Measurements from ENCODE around the gene SMCO4.
A peak's percentile ranks its signal among the peaks of the same experiment; 100 is the strongest.

SMCO4 gene

GRCh38 chr11:93526641-93527583 is 16.3 kb downstream of the SMCO4 start:
- no peak for DNase-seq

- DNase-seq, result no peak
Measured at GRCh38 chr11:93526346-93526633, 16.9 kb downstream of the SMCO4 start.

DNA sequence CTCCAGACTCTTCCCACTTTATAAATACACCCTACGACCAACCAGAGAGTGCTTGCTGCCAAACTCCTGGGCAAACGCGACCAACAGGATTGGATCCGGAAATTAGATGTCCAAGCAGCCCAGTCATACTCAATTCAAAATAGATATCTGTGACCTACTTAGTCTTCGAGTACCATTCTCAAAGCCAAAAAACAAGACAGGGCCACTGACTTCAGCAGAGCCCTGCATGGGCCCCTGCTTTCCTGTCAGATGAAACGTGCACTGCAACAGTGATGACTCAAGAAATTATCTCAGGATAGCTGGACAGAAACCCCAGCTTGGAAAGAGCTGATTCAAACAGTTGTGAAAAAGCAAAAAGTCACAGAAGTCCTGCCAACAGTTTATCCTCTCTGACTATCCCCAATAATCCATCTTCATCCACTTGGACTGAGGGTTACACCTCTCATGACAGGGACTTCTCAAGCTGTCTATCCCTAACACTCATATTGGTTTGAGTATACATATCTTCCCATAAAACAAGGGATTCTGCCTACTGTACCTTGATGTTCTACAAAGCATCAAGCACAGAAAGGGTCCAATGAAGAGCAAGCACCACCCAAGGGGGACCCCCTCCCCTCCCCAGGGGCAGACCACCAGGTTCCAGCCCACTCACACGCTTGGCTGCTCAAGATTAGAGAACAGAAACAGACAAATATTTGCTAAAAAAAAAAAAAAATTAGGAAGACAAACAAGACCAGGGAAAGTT is 17.4 kb downstream of the SMCO4 start:
- no peak for DNase-seq

GRCh38 chr11:93524858-93525257 is 18.3 kb downstream of the SMCO4 start:
- DNase-seq, result no peak

- DNase-seq, result no peak
Measured at GRCh38 chr11:93524173-93524536, 19.0 kb downstream of the SMCO4 start.

DNA sequence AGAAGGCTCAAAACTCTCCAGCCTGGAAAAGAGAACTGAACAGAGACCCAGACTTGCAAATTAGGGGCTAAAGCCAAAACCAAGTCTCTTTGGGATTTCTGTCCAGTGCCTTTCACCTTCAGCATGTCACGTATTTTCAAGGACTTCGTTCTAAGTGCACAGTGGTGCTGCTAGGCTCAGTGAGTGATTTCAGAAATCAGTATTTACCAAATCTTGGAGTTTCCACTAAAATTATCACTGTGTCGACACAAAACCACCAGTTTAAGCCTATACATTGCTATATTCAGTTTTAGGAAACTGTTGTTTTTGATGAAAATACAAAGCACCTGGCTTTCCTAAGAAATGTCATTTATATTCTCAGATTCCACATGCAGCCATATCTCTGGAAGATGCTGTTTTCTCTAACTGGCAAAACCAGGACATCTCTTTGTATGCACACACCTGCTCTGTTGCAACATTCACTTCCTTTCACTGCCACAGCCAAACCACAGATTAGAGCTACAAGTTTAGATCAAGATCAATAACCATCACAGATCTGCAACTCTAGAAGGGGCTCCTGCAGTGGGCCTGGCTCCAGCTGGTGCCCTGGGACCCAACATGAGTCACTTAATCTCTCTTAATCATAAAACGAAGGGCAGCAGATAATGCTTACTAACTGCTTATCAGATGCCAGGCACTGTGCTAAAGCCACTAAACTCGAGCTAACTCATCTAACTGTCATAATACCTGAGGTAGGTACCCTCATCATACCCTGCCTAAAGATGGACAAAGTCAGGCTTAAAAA is 22.3 kb downstream of the SMCO4 start:
- no peak for DNase-seq

- peak; percentile 43 for DNase-seq
Measured at GRCh38 chr11:93519179-93519578, 24.0 kb downstream of the SMCO4 start.

DNA sequence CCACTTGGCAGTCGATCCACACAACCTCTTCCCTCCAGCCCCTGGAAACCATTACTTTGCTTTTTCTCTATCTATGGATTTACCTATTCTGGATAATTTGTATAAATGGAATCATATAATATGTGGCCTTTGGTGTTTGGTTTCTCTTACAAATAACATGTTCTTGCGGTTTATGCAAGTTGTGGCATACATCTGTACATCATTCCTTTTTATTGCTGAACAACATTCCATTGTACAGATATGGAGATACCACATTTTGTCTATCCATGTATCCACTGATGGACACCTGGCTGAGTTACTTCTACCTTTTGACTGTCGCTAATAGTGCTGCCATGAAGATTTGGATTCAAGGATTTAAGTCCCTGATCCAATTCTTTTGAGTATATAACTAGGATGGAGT is 25.1 kb downstream of the SMCO4 start:
- DNase-seq, result no peak

- DNase-seq, result no peak
Measured at GRCh38 chr11:93517611-93518010, 25.6 kb downstream of the SMCO4 start.

DNA sequence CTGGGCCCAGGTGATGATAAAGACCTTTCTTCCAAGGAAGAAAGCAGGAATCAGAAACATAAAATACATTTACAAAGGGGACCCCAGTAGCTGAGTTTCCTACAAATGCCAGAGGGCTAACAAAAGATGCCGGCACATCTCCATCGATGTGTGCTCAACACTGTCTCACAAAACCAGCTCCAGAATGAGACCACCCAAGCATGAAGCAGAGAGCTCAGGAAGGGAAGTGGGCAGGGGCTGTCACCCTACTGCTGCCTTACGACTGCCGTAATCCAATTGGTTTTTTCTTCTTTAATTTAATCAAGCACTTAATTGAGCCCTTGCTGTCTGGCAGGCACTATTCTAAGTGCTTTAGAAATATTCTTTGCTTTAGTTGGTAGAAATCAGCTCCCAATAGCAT is 26.1 kb downstream of the SMCO4 start:
- DNase-seq, result no peak

DNA sequence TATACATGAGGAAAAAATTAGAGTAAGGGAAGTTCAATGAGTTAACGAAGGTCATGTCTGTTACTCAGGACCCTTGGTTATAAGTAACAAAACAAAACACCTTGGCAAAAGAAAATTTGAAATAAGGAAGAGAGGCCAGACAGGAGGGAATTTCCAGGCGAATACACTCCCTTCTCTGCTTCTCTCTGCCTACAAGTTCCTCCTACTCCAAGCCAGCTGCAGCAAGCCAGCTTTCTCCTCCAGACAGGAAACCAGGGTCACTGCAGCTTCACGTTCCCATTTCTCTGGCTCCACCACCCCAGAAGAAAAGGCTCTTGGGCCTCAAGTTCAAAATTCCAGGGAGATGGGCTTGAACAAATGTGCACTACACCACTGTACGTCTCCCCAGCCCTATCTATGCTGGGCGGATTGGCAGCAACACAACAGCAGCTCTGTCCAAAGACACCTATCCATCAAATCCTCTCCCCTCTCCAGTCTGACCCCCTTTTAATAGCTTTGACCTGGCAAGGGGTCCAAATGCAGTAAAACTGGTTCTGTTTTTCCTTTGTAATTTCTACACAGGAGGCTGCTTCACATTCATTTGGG is 27.7 kb downstream of the SMCO4 start:
- DNase-seq, result no peak

DNA sequence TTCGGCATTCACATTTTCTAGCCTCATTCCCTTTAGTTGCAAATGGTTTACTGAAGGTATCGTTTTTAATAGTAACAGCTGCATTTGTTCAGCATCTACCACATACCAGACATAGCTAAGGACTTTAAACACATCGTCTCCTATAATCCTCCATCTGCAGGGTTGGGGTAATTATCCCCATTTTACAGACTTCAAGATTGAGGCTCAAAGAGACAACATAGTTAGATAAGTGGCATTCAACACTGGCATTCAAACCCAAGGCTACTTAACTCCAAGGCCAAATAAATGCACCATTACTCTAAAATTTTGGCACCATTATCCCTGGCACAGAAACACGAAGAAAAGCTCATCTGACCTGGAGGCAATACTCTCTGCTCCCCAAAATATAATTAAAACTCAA is 28.5 kb downstream of the SMCO4 start:
- no peak for DNase-seq

DNA sequence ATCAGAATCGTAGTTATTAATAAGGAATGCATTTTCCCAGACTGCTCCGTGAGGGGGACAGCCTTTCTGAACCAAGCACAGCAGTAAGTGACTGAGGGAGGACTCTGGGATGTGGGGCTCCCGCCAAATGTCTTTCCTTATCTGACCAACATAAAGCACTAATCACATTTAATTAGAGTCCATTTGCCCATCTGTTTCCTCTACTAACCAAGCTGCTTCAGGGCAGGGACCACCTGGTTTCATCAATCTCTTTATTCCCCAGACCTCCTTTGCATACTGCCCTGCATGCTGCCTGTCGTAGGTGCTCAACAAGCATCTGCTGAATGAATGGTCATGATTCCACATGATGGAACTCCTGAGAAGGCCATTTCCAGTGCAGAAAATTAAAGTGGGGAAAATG is 29.4 kb downstream of the SMCO4 start:
- peak; percentile 92 for DNase-seq

DNA sequence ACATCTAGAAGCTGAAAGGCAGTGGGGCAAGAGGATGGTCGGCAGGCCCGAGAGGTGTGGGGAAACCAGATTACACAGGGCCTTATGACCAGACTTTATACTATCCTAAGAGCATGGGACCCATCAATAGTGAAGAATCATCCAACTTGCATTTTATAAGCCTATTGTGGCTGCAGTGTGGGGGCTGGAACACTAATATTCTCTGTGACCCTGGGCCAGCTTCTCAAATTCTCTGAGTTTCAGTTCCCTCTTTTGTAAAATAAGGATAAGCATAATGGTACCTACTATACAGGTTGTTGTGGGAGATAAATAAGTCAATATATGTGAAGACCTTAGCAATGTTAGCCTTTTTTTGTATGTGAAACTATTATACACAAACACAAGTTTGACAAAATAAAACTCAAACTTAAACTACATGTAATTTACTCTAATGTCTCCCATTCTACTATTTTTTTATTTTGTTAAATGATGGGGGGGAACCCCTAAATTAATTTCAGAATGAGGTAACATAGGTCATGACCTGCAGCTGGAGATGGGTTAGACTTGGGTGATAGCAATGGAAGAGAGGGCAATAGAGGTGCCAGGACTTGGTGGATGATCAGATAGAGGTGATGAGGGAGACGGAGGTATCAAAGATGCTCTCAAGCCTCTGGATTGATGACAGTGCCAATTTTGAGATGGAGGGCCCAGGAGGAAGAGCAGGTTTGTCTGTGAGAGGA is 30.1 kb downstream of the SMCO4 start:
- DNase-seq, result no peak

DNA sequence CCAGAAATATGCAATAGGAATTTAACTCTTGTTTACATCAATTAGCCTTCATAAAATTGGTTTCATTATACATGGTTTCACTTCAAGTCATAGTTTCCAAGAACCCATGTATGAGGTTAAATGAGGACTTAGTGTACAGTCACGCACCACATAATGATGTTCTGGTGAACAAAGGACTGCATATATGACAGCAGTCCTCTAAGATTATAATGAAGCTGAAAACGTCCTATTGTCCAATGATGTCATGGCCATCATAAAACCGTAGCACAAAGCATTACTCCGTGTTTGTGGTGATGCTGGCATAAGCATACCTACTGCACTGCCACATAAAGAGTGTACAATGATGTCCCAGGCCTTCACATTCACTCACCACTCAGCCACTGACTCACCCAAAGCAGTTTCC is 31.1 kb downstream of the SMCO4 start:
- no peak for DNase-seq

DNA sequence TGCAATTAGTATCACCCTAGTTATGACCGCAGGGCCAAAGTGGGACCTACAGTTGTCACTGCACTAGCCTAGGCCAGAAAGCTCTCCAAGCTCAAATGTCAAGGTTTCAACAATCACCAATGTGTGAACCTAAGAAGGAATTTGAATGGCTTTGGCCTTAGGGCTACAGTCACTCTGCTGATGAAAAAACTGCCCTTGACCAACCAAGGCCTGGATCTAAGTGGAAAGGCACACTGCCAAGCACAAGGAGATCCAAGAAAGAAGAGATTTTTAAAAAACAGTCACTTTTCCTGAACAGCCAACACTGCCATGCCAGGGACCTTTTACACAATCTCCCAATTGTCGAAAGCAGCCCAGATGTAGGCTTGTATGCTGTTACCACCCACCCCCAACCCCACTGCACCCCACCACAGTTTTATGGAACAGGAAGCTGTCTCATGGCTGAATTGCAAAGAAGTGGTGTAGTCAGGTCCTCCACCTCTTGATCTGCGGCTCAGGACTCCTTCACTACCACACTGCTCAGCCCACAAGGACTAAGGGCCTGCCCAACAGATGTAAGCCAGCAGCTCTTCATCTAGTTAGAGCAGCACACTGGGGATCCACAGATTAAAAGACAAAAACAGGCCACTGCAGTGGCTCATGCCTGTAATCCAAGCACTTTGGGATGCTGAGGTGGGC is 32.9 kb downstream of the SMCO4 start:
- DNase-seq, result no peak

- no peak for DNase-seq
Measured at GRCh38 chr11:93507517-93507916, 35.7 kb downstream of the SMCO4 start.

DNA sequence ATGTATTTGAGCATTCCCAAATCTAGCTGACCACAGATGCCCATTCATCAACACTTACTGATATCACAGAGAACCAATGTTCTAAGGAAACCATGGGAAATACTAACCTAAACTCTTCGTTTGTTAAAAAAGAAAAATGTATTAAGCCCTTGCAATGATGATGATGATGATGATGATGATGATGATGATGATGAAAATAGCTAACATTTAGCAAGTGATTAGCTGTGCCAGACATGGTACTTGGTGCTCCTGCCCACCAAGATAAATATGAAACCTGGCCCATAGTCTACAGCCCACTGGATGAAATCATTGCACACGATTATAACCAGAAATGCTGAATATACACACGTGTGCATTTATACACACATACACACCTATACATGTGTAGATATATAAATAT is 37.5 kb downstream of the SMCO4 start:
- no peak for DNase-seq

GRCh38 chr11:93504110-93505095 is 38.8 kb downstream of the SMCO4 start:
- DNase-seq, result no peak

- DNase-seq, result no peak
Measured at GRCh38 chr11:93501856-93502255, 41.3 kb downstream of the SMCO4 start.

DNA sequence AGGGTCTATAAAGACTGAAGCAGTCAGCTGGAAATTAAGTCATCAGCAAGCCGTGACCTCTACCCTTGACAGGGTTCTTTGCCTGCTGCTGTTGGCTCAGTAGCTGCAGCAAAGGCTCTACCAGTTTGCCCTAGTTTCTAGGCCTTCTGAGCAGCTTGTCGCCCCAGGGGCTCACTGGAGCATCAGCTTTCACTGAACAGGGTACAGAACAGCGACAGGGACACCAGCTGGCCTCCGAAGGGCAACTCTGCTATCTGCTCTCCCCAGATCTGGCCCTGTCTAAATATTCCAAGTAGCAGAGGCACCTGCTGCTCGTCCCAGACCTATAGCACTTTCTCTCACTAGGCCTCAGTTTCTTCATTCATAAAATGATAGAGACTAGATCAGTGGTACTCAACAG is 42.4 kb downstream of the SMCO4 start:
- DNase-seq, result no peak

All from NCI-H524 treated with DMSO at 0.1 percent for 48 hours (cell line).